ENCODE data around the gene SPDYE17.
"Not testable (repeated sequence)": the region's sequence is repeated elsewhere in the genome, so short reads cannot be mapped to it uniquely, and the experiment has no call there.

Gene SPDYE17

DNA sequence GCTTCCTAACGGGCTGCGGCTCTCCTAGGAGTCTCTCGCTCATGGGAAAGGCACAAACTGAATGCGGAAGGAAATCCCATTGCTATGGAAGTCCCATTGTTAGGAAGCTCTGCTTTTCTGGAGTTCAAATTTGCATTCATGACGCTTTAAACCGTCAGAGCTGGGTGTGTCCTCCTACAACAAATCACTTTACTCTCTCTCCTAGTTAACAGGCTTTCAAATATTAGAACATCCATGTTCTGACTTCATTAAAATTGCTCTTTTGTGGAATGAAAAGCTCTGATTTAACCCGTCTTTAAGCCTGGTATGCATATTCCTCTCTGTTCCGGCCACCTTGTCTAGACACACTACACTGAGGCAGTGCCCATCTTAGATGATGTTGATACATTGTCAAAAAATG is at the start of gene SPDYE17:
Gene SPDYE17, minus strand, starts transcription at position 101 of the 400 bp plus-strand sequence. CDS start 1,791 bp downstream, outside the sequence.
- DNase-seq: not testable (repeated sequence)

GRCh38 chr7:77080236-77080635 is 48.1 kb upstream of the SPDYE17 start:
- DNase-seq: not testable (repeated sequence)

- DNase-seq: not testable (repeated sequence)
Measured at GRCh38 chr7:77079624-77080023, 47.5 kb upstream of the SPDYE17 start.

- not testable (repeated sequence) for DNase-seq
Measured at GRCh38 chr7:77079112-77079511, 47.0 kb upstream of the SPDYE17 start.

DNA sequence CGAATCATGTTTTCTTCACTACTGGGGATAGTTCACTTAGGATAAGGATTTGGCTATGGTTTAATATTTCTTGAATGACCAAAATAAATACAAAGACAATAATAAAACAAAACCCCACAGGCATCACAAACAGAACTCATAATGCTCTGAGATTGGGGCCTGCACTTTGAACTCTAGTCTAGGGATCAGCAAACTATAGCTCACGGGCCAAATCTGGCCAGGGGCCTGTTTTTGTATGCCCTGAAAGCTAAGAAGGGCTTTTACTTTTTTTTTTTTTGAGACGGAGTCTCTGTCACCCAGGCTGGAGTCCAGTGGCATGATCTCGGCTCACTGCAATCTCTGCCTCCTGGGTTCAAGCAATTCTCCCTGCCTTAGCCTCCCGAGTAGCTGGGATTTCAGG is 44.9 kb upstream of the SPDYE17 start:
- DNase-seq: not testable (repeated sequence)

GRCh38 chr7:77074786-77075396 is 42.7 kb upstream of the SPDYE17 start:
- DNase-seq: not testable (repeated sequence)

DNA sequence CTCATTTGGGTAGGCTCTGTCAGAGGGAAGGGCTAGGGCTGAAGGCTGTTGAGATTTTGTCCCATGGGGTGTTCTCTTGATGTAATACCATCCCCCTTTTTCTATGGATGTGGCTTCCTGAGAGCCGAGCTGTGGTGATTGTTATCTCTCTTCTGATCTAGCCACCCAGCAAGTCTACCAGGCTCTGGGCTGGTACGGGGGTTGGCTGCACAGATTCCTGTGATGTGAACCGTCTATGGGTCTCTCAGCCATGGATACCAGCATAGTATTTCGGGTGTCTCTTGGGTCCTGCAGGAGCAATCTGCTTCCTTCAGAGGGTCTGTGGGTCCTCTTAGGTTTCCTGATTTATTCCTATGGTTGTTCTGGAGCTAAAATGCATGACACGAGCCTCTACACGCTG is 38.9 kb upstream of the SPDYE17 start:
- not testable (repeated sequence) for DNase-seq

DNA sequence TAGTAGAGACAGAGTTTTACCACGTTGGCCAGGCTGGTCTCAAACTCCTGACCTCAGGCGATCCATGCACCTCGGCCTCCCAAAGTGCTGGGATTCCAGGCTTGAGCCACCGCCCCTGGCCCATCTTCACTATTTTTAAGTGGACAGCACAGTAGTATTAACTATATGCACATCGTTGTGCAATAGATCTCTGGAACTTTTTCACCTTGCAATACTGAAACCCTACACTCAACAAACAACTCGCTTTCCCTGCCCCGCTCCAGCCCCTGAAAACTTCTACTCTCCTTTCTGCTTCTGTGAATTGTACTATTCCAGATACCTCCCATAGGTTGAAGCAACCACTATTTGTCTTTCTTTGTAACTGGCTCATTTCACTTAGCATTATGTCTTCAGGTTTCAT is 33.7 kb upstream of the SPDYE17 start:
- DNase-seq: not testable (repeated sequence)

DNA sequence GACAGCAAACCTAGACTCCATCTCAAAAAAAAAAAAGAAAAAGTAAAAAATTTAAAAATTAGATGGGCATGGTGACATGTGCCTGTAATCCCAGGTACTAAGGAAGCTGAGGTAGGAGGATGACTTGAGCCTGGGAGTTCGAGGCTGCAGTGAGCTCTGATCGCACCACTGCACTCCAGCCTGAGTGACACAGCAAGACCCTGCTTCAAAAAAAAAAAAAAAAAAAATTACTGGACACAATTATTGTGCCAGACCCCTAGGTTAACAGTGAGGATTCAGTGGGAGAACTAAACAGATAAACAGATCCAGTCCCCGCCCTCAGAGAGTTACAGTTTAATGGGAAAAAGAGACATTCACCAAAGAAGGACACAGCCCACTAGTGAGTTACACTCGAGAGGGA is 31.6 kb upstream of the SPDYE17 start:
- DNase-seq: not testable (repeated sequence)

GRCh38 chr7:77062557-77062956 is 30.4 kb upstream of the SPDYE17 start, which contains the start of gene SPDYE18:
Gene SPDYE18, minus strand, starts transcription at chr7:77062558. Its CDS starts 2,046 bp downstream, at chr7:77060512.
- DNase-seq: not testable (repeated sequence)

DNA sequence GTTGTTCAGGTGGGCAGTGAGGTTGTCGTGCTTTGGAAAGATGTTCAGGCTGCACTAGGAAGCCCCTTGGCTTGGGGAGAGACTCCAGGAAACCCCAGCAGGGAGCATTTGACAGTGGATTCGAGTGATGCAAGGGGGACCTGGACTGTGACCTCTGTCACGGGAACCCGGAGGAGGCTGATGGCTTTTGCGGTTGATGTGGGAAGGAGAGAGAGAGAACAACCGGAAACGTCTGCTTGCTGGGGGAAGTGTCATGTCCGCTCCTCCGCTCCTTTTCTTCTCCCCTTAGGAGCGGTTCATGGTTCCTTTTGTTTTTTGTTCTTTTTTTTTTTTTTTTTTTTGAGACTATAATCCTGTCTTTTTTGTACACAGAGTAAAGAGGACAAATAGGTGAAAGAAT is 5.8 kb downstream of the SPDYE17 start:
- DNase-seq: not testable (repeated sequence)

DNA sequence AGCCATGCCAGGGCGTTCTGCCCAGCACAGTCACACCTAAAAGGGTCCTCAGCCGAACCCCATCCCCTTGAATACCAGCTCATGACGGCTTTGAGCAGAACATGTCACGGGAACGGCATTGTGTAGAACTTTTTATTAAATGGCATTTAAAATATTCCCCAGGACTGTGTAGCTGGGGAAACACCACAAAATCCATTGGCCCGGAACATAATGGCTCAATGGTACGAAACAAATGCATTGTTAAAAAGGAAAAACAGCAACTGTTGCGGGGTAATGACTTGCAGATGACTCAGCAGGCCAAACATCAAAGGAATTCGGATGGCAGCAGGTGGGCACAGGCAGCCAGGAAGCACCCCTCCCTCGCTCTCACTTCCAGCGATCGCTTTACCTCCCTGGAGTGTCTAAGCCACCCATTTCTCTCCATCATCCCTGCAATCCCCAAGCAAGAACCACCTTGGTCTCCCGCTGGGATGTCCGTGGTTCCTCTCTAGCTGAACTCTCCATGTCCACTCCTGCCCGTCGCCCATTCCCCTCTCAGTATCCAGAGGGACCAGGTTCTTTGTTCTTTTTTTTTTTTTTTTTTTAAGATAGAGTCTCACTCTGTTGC is 22.0 kb downstream of the SPDYE17 start:
- not testable (repeated sequence) for DNase-seq

- DNase-seq: not testable (repeated sequence)
Measured at GRCh38 chr7:77008000-77008399, 24.2 kb downstream of the SPDYE17 start.

GRCh38 chr7:77006127-77007110 is 25.7 kb downstream of the SPDYE17 start:
- DNase-seq: not testable (repeated sequence)

GRCh38 chr7:77005461-77006057 is 26.6 kb downstream of the SPDYE17 start:
- DNase-seq: not testable (repeated sequence)

- not testable (repeated sequence) for DNase-seq
Measured at GRCh38 chr7:77004151-77004550, 28.0 kb downstream of the SPDYE17 start.

- not testable (repeated sequence) for DNase-seq
Measured at GRCh38 chr7:77003241-77003640, 28.9 kb downstream of the SPDYE17 start.

GRCh38 chr7:77002678-77003233 is 29.4 kb downstream of the SPDYE17 start:
- not testable (repeated sequence) for DNase-seq

DNA sequence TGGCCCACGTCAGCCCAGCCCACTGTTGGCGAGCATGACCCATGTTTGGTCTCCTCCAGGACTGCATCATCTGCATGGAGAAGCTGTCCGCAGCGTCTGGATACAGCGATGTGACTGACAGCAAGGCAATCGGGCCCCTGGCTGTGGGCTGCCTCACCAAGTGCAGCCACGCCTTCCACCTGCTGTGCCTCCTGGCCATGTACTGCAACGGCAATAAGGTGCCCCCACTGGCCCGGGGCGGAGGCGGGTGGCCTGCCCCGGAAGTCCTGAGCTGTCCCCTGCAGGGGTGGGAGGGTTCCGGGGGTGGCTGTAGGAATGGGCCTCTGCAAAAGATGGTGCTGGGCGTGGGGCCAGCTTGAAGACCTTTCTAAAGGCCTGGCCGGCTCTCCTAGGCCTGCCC is 30.1 kb downstream of the SPDYE17 start:
- DNase-seq: not testable (repeated sequence)

- not testable (repeated sequence) for DNase-seq
Measured at GRCh38 chr7:76999474-77000107, 32.6 kb downstream of the SPDYE17 start.

DNA sequence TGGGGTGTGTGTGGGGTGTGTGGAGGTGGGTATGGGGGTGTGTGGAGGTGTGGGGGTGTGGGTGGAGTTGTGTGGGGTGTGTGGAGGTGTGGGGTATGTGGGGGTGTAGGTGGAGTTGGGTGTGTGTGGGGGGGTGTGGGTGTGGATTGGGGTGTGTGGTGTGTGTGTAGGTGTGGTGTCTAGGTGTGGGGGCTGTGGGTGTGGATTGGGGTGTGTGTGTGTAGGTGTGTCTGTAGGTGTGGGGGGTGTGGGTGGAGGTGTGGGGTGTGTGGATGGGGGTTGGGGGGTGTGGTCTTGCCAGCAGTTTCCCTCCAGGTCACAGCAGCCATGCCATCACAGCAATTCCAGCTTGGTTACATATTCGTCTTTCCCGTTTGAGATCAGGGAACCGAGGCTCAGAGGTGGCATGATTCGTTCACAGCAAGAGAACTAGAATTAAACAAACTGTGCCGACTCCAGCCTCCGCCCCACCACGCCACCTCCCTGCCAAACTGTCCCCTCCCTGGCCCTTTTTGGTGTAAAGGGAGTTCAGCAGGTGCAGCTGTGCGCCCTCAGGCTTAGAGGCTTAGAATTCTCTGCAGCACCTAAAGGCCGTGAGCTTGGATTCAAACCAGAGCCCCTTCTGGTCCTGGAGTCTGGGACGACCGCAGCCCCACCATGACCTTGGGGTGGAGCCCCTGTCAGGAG is 33.3 kb downstream of the SPDYE17 start:
- not testable (repeated sequence) for DNase-seq

Data from activated CD8-positive, alpha-beta memory T cell treated with anti-CD3 and anti-CD28 coated beads, Interleukin-2, amount 50 U/mL, for 4 hours (primary cell).